Measurements from ENCODE around the gene TSFM. TPM values are rescaled to one million over a fixed set of nuclear protein-coding genes. Genes with fewer than 3 reads are reported as not detected.

Gene TSFM
- total RNA-seq, 4 donors from 2014 or later, result 29.6 to 41.6 (median 34.5) TPM

DNA sequence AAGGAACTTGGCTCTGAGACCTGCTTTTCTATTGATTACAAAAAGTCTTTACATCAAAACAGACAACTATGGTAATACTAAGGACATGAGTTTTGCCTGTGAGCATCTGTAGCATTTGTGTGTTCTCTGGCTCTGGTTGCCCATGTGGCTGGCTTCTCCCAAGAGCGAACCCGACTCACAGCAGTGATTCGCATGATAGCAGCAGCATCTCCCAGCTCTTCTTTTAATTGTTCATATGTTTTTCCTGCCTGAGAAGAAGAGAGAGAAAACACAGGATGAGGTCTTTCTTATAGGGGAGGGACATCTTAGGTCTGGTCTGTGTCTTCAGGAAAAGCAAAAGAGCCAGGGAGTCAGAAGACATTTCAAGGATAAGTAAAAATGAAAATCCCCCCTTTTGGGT, 18.4 kb downstream of the TSFM start:
- DNase-seq (ENCODE audit: low spot score in 2 of 2), result no peak
- no peak overlapping the region for H3K4me3 ChIP-seq (ENCODE audit: low read depth, poor library complexity, severe bottlenecking)
- WGBS, 2 donors, result 85 to 98% methylated on average over 3 of the region's 3 CpGs
- no peak for TF ChIP-seq POLR2A (IDR thresholded peaks at IDR 0.05)
- TF ChIP-seq, protein P1, sequence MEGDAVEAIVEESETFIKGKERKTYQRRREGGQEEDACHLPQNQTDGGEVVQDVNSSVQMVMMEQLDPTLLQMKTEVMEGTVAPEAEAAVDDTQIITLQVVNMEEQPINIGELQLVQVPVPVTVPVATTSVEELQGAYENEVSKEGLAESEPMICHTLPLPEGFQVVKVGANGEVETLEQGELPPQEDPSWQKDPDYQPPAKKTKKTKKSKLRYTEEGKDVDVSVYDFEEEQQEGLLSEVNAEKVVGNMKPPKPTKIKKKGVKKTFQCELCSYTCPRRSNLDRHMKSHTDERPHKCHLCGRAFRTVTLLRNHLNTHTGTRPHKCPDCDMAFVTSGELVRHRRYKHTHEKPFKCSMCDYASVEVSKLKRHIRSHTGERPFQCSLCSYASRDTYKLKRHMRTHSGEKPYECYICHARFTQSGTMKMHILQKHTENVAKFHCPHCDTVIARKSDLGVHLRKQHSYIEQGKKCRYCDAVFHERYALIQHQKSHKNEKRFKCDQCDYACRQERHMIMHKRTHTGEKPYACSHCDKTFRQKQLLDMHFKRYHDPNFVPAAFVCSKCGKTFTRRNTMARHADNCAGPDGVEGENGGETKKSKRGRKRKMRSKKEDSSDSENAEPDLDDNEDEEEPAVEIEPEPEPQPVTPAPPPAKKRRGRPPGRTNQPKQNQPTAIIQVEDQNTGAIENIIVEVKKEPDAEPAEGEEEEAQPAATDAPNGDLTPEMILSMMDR (IDR thresholded peaks at IDR 0.05), result no peak
- intact Hi-C loops (cut with DNase I; ENCODE audit: low total_unique reads), result loop anchor here (10.0 kb wide), 1 partner anchor 104 kb away; no protein-coding TSS in a partner anchor

DNA sequence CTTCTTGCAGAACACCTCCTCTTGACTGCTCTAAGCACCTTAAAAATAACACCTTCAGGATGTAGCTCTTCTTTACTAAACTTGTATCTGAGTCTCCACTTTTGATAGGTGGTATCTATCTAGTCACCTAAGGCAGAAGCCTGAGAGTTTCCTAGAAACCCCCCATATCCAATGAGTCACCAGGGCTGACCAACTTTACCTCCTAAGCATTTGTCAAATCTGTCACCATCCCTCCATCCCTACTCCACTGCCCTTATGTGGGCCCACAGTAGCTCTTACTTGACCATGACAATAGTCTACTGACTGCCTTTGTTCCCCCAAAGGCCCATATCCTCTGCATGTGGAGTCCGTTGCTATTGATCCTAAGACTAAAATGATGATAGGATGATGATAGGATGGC, 20.0 kb downstream of the TSFM start:
- no peak overlapping the region for H3K4me3 ChIP-seq (ENCODE audit: low read depth, poor library complexity, severe bottlenecking)
- no peak for DNase-seq (ENCODE audit: low spot score in 2 of 2)
- 91 to 100% methylated on average over 1 of the region's 1 CpG for WGBS, 2 donors
- TF ChIP-seq, protein P1 (IDR thresholded peaks at IDR 0.05), result no peak
- no peak for TF ChIP-seq POLR2A (IDR thresholded peaks at IDR 0.05)
- intact Hi-C loops (cut with DNase I; ENCODE audit: low total_unique reads), result loop anchor here (10.0 kb wide), 1 partner anchor 102 kb away; no protein-coding TSS in a partner anchor

DNA sequence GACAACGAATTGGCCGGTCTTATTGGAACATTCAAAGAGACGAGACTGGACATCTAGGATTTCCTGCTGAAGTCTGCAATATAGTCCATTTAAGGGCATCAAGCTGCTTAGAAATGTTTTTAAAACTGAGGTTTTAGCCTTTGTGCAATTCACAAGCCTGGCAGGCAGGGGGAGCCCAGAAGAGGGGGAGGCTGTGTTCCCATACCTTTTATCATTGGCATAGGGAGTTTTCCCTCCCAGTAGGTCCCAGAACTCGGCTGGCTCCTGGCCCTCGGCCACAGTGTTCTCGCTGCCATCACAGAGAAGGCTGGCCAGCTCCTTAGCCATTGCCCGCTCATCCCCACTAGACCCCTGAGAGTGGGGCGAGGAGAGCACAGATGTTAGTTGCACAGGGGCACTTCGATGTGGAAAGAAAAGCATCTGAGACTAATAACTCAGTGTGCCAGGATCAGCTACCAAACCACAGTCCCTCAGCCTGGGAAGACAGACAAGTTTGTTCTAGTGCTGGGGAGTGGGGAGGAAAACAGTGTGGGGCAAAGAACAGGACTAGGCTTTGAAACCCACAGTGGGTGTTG, 20.8 kb downstream of the TSFM start:
- no peak for DNase-seq (ENCODE audit: low spot score in 2 of 2)
- TF ChIP-seq POLR2A (IDR thresholded peaks at IDR 0.05), result no peak
- TF ChIP-seq, protein P1 (IDR thresholded peaks at IDR 0.05), result peak in 1 of 3 donors; percentile 57
- 32 to 40% methylated on average over 9 of the region's 9 CpGs for WGBS, 2 donors
- H3K4me3 ChIP-seq (ENCODE audit: low read depth, poor library complexity, severe bottlenecking), result no peak overlapping the region
- intact Hi-C loops (cut with DNase I; ENCODE audit: low total_unique reads), result loop anchor here (10.0 kb wide), 1 partner anchor 101 kb away; no protein-coding TSS in a partner anchor

DNA sequence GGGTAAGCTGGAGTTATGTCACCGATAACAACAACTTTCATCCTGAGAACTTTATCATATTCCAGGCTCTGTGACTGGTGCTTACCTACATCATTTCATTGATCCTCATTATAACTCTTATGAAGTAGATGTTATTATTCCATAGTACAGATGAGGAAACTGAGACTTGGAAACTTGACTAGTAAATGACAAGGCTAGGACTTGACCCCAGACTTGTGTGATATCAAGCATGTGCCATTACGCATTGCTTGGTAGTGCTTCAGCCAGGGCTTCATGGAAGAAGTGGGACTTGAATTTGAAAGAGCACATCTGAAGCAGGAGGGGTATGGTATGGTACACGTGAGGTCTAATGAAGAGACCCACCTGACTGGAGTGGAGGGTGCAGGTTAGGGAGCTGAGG, 24.1 kb downstream of the TSFM start:
- DNase-seq (ENCODE audit: low spot score in 2 of 2), result no peak
- intact Hi-C loops (cut with DNase I; ENCODE audit: low total_unique reads), result loop anchor here (10.0 kb wide), 1 partner anchor 98 kb away; no protein-coding TSS in a partner anchor
- no peak for TF ChIP-seq POLR2A (IDR thresholded peaks at IDR 0.05)
- TF ChIP-seq, protein P1 (IDR thresholded peaks at IDR 0.05), result no peak
- 94 to 95% methylated on average over 3 of the region's 3 CpGs for WGBS, 2 donors
- H3K4me3 ChIP-seq (ENCODE audit: low read depth, poor library complexity, severe bottlenecking), result no peak overlapping the region

DNA sequence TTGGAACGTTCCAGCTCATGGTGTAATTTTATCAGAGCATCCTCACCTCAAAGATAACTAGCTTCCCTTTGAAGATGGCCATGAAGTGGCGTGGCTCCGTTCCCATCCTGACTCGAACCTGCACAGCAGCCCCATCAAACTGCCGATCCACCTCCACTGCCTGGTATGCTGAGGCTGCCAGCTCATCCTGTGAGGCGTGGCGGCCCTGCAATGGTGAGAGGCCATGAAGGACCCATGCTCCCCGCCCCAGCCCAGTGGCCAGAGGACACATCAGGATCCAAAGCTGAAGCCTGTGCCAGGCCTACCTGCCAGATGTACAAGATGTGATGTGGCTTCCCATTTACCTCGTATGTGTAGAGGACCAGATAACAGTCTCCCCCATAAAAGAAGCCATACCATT, 24.7 kb downstream of the TSFM start:
- DNase-seq (ENCODE audit: low spot score in 2 of 2), result no peak
- TF ChIP-seq, protein P1 (IDR thresholded peaks at IDR 0.05), result no peak
- no peak for TF ChIP-seq POLR2A (IDR thresholded peaks at IDR 0.05)
- no peak overlapping the region for H3K4me3 ChIP-seq (ENCODE audit: low read depth, poor library complexity, severe bottlenecking)
- WGBS, 2 donors, result 80 to 94% methylated on average over 9 of the region's 9 CpGs
- intact Hi-C loops (cut with DNase I; ENCODE audit: low total_unique reads), result loop anchor here (10.0 kb wide), 1 partner anchor 98 kb away; no protein-coding TSS in a partner anchor

All from lower leg skin (tissue), 4 donors.